ENCODE data around the gene NEIL1. TPM values are rescaled to one million over a fixed set of nuclear protein-coding genes. Genes with fewer than 3 reads are reported as not detected.

The NEIL1 gene
- total RNA-seq (2021; ENCODE audit: unreplicated experiment) (41.4 TPM), Bru-seq, nascent RNA (percentile 64 among the genes with signal in this experiment), BruChase-seq, experiment 1, labeled RNA remaining after a 6-hour chase (percentile 81 among the genes with signal in this experiment), BruChase-seq, experiment 2, labeled RNA remaining after a 2-hour chase (percentile 78 among the genes with signal in this experiment)
- polyA plus RNA-seq (2012), result 27.2 and 37.5 TPM in 2 replicates
- long read RNA-seq, partial matches to known transcripts, result 4 of 26 reads
- long read RNA-seq, other reads (novel, unspliced or antisense), result 15 of 26 reads

DNA sequence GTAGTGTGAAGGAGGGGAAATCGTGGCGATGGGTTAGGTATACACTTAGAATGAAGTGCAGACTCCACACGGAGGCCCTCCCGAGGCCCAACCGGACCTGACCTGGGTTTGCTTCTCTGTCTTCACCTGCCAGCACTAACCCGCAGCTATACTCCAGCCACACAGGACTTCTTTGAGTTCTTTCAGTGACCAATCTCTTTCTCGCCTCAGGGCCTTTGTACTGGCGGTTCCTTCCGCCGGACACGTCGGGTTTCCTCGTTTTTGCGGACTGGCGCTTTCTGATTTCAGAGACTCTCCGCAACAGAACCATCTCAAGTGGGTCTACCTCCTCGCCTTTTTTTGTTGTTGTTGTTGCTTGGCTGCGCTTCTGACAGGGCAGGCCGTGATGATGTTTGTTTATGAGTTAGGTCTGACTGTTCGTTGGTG is at the start of gene NEIL1:
Gene NEIL1, plus strand, starts transcription at position 244 of the 426 bp plus-strand sequence. CDS start 1,867 bp downstream, outside the sequence.
- no peaks in the 10 kb centered on the region for H4K20me1 ChIP-seq (ENCODE audit: insufficient read depth)
- intact Hi-C loops (cut with micrococcal nuclease), result loop anchor here (2.0 kb wide), 1 partner anchor 20 kb away; no protein-coding TSS in a partner anchor
- H3K27me3 ChIP-seq (ENCODE audit: insufficient read depth, low read length), result no peaks in the 10 kb centered on the region
- H3K4me1 ChIP-seq (ENCODE audit: control insufficient read depth in 1 of 2, insufficient read depth in 2 of 2, low read length in 2 of 2), result peaks cover 6 to 15% of the 10 kb centered on the region in 2 experiments; a peak in 3 of 4 replicates
- peak; percentile 63 for ATAC-seq
- H3K9ac ChIP-seq (ENCODE audit: low read length), result peak within 1 kb of the TSS; percentile 81
- no peaks in the 10 kb centered on the region for H3K79me2 ChIP-seq (ENCODE audit: insufficient read depth, low read length)
- H3K4me2 ChIP-seq (ENCODE audit: low read length), result peak within 1 kb of the TSS; percentile 93
- H3K36me3 ChIP-seq (ENCODE audit: control insufficient read depth in 1 of 2, insufficient read depth in 2 of 2, low read length in 2 of 2), result no peaks in the 10 kb centered on the region
- ChIA-PET POLR2A (interaction anchor here (0.9 to 1.2 kb wide), 4 partner anchors 11 to 107 kb away, joined by 3 read pairs; partner anchors contain the start of genes COMMD4 and SIN3A), CTCF (interaction anchor here (1.7 kb wide), 1 partner anchor 21 kb away, joined by 4 read pairs; no protein-coding TSS in a partner anchor), RAD21 (ENCODE audit: low non-redundant PET in 1 of 2, low total read pairs in 2 of 2, uncharacterized antibody in 2 of 2, unreplicated experiment in 2 of 2) (interaction anchor here in 1 of 2 experiments (1.0 kb wide), 1 partner anchor 21 kb away, joined by 3 read pairs; no protein-coding TSS in a partner anchor)
- no peaks in the 10 kb centered on the region for H3K9me3 ChIP-seq (ENCODE audit: control insufficient read depth in 1 of 2, insufficient read depth in 1 of 2, low read depth in 1 of 2, low read length in 2 of 2)
- no peaks in the 10 kb centered on the region for H3K9me2 ChIP-seq (ENCODE audit: insufficient read depth)
- peak within 1 kb of the TSS; percentile 94 for H2AFZ ChIP-seq (ENCODE audit: low read depth, low read length, poor library complexity, severe bottlenecking)
- BruUV-seq (replicated peaks), result TSS peak; percentile 50
- peak; percentile 59 for DNase-seq (ENCODE audit: low read depth, low spot score)
- H3K4me3 ChIP-seq (replicated peaks in 1 of 2; ENCODE audit: low read depth in 1 of 2, low read length in 2 of 2), result peak within 1 kb of the TSS; percentile 78 to 87
- peak within 1 kb of the TSS; percentile 85 for H3K27ac ChIP-seq (ENCODE audit: low read depth, low read length)
- 0 out of 2 replicates have a peak, but pooled peaks have one; percentile 21 for TF ChIP-seq SP1 (IDR thresholded peaks at IDR 0.05; ENCODE audit: low read depth)
- no peak for TF ChIP-seq ZBTB33 (IDR thresholded peaks at IDR 0.05; ENCODE audit: extremely low read depth, insufficient replicate concordance, low read length)
- TF ChIP-seq EZH2 (IDR thresholded peaks at IDR 0.05), result no peak
- TF ChIP-seq POLR2A (IDR thresholded peaks at IDR 0.05; ENCODE audit: borderline replicate concordance, extremely low read depth, insufficient read depth, insufficient read length), result peak; percentile 42
- TF ChIP-seq, protein P1, sequence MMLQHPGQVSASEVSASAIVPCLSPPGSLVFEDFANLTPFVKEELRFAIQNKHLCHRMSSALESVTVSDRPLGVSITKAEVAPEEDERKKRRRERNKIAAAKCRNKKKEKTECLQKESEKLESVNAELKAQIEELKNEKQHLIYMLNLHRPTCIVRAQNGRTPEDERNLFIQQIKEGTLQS (IDR thresholded peaks at IDR 0.05), result no peak
- TF ChIP-seq CTCF (IDR thresholded peaks at IDR 0.05 in 2 of 3, conservative IDR thresholded peaks at IDR 0.05 in 1 of 3; ENCODE audit: borderline replicate concordance in 1 of 3, insufficient read depth in 1 of 3, low read depth in 2 of 3, low read length in 2 of 3), result no peak
- peak; percentile 53 for TF ChIP-seq TCF7L2 (IDR thresholded peaks at IDR 0.05; ENCODE audit: borderline replicate concordance, extremely low read depth, insufficient read depth, insufficient read length)
- TF ChIP-seq ZFX (IDR thresholded peaks at IDR 0.05), result no peak
- no peak for TF ChIP-seq REST (IDR thresholded peaks at IDR 0.05; ENCODE audit: low read depth)
- TF ChIP-seq EZH2phosphoT487 (IDR thresholded peaks at IDR 0.05; ENCODE audit: borderline replicate concordance), result no peak
- TF ChIP-seq EGR1 (IDR thresholded peaks at IDR 0.05; ENCODE audit: low read depth), result no peak
- no peak for TF ChIP-seq CEBPB (IDR thresholded peaks at IDR 0.05; ENCODE audit: low read depth)
- TF ChIP-seq RAD21 (IDR thresholded peaks at IDR 0.05; ENCODE audit: low read depth), result no peak
- TF ChIP-seq SRF (IDR thresholded peaks at IDR 0.05; ENCODE audit: low read depth), result no peak
- TF ChIP-seq CBX3 (IDR thresholded peaks at IDR 0.05; ENCODE audit: low read depth), result no peak
- no peak for TF ChIP-seq ZNF274 (IDR thresholded peaks at IDR 0.05; ENCODE audit: low read depth, low read length)
- no peak for TF ChIP-seq JUND (IDR thresholded peaks at IDR 0.05)
- TF ChIP-seq, protein P2, sequence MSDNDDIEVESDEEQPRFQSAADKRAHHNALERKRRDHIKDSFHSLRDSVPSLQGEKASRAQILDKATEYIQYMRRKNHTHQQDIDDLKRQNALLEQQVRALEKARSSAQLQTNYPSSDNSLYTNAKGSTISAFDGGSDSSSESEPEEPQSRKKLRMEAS (IDR thresholded peaks at IDR 0.05), result no peak
- TF ChIP-seq POLR2AphosphoS5 (IDR thresholded peaks at IDR 0.05; ENCODE audit: low read depth, low read length), result peak; percentile 51
